ENCODE measurements around the gene PHACTR1.

The PHACTR1 gene

DNA sequence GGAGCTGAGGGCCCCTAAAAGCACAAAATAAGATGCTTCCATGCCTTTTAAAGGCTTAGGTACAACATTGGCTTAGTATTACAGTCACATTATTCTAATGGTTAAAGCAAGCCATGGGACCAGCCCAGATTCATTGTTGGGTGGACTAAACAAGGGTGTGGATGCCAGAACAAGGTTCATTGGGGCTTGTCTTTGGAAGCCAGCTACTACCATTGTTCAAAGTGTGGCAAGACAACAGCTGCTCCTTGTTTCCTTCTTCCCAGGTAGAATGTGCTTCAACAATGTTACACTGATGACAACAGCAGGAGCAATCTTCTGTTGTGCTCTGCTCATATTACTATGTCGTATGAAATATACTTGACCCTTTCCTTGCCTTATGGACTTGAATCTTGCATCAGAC is 350.3 kb downstream of the PHACTR1 start:
- DNase-seq (ENCODE audit: low read depth in 1 of 2, low spot score in 1 of 2) = no peak

DNA sequence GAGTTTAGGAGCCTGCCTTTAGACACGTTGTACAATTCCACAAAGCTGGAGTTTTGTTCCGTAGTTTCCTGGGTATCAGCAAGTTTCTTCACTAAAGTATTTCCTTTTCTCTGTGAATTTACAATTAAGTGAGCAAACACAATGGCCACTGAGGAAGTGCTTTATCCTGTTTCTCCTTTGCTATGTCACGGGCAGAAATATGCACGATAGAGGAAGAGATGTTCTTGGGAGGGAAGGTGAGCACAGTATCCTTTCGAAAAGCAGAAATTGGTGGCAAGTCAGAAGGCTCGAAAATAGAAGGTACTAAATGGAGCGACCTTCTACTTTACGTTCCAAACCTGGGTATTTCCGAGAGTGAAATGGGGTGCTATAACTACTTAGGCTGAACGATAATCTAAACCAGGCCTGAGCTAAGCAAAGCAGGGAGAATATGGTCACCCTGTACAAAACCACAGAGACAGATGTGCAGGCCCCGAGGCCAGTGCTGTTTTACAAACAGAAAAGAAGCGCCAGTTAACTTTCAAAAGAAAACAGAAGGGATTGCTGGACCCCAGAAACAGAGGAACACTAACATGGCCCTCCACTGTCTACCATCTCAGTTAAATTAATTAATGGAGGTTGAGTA is 352.1 kb downstream of the PHACTR1 start:
- no peak for DNase-seq (ENCODE audit: low read depth in 1 of 2, low spot score in 1 of 2)

GRCh38 chr6:13071550-13072345 is 355.2 kb downstream of the PHACTR1 start:
- no peak for DNase-seq (ENCODE audit: low read depth in 1 of 2, low spot score in 1 of 2)

GRCh38 chr6:13072686-13073347 is 356.2 kb downstream of the PHACTR1 start:
- DNase-seq (ENCODE audit: low read depth in 1 of 2, low spot score in 1 of 2) = no peak

GRCh38 chr6:13074415-13075140 is 358.0 kb downstream of the PHACTR1 start:
- no peak for DNase-seq (ENCODE audit: low read depth in 1 of 2, low spot score in 1 of 2)

DNA sequence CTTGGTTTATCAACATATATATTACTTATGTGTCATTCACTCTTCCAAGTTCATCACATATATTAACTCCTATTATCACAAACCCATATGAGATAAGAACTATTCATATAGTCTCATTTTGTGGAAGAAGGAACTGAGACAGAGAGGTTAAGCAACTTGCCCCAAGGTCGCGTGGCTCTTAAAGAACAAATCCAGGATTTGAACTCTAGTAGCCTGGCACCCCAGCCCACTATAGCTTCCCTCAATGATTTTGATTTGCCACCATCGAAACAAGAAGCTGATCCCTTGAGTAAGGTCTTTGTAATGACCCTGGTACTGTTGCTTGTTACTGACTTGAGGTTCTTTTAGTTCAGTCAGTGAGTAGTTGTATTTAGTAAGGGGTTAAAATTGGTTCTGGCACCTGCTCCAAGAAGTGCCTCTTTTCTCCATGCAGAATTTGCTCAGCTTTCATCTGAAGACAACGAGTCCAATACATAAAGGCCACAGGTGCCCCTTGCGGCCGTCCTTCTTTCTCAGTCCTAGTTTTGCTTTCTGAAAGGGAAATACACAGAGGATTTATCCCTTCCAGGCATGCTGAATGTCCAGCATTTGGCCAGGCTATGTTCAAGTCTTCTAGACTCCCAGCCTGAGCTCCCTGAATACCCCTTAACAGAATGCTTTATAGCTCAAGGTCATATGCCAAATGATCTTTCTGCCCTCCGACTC is 358.7 kb downstream of the PHACTR1 start:
- no peak for DNase-seq (ENCODE audit: low read depth in 1 of 2, low spot score in 1 of 2)

- no peak for DNase-seq (ENCODE audit: low read depth in 1 of 2, low spot score in 1 of 2)
These were observed 360.0 kb downstream of the PHACTR1 start for GRCh38 chr6:13076575-13076974.

DNA sequence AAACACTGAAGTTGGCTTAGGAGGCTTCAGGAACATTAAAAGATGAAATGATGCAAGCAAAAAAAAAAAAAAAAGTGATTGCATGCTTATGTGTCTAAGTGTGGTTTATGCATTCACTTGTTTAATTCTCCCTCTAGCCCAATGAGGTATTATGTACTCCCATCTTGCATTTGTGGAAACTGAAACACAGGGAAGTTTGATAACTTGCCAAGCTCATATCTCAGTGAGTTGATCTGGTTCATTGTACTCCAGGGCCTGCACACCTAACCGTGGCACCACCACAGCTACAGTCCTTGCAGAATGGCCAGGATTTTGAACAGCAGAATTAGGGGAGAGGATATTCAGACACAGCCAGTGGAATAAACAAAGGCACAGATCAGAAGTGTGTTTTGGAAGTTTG is 360.6 kb downstream of the PHACTR1 start:
- no peak for DNase-seq (ENCODE audit: low read depth in 1 of 2, low spot score in 1 of 2)

- no peak for DNase-seq (ENCODE audit: low read depth in 1 of 2, low spot score in 1 of 2)
These were observed 362.6 kb downstream of the PHACTR1 start for GRCh38 chr6:13079096-13079723.

- no peak for DNase-seq (ENCODE audit: low read depth in 1 of 2, low spot score in 1 of 2)
These were observed 364.1 kb downstream of the PHACTR1 start for GRCh38 chr6:13080462-13081188.

GRCh38 chr6:13081189-13081563 is 364.6 kb downstream of the PHACTR1 start:
- DNase-seq (ENCODE audit: low read depth in 1 of 2, low spot score in 1 of 2) = no peak

- DNase-seq (ENCODE audit: low read depth in 1 of 2, low spot score in 1 of 2) = no peak
These were observed 372.9 kb downstream of the PHACTR1 start for GRCh38 chr6:13089296-13089994.

GRCh38 chr6:13091192-13091591 is 374.6 kb downstream of the PHACTR1 start:
- no peak for DNase-seq (ENCODE audit: low read depth in 1 of 2, low spot score in 1 of 2)

DNA sequence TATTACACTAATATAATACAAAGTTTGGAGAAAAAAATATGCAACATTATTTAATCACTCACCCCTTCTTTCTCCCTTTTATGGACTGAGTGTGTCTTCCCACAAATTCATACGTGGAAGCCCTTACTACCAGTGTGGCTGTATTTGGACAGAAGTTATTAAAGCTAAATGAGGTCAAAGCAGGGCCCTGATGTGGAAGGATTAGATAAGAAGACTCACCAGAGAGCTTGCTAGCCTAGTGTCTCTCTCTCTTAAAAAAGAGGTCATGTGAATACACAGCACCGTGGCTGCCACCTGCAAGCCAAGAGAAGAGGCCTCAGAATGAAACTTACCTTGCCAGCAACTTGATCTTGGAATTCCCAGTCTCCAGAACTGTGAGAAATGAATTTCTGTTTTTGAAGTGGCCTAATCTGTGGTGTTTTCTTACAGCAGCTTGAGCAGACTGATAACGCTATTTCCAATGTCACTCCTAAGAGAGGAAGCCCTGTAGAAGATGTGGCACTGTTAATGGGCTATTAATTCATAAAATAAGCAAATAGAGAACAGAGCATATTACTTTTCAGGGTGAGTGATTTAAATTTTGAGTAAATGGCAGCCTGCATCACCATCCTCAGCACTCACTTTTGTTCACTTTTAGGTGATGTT is 378.3 kb downstream of the PHACTR1 start:
- DNase-seq (ENCODE audit: low read depth in 1 of 2, low spot score in 1 of 2) = no peak

DNA sequence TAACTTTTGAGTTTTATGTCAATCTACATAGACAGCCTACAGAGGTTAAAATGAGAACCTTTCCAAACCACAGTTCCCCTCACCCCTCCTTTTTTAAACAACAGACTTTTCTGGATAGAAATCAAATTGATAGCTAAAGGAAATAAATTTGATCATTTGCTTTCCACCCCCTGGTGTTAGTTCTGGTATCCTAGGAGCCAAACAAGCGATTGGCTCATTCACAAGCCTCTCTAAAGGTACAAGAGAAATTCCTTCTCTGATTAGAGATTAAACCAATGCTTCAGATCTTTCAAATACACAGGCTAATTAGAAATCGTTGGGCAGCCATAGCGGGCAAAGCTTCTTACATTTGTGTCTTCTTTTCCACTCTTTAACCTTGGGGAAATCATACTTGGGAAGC is 379.5 kb downstream of the PHACTR1 start:
- no peak for DNase-seq (ENCODE audit: low read depth in 1 of 2, low spot score in 1 of 2)

DNA sequence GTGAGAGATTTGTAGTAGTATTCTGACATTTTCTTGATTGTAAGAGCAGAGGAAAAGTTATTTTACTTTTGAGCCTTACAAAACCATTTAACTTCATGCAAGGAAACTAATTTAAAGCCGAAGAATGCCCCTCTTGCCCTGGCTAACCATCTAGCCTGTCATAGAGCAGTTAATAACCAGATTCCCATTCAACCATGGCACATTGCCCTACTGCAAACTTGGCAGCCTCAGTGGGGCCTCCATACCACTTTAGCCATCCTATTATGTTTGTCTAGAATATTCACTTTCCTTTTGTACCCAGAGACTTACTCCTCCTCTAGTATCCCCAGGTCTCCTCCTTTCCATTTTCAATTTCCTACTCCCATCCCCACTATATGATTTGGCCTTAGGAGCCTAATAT is 380.9 kb downstream of the PHACTR1 start:
- DNase-seq (ENCODE audit: low read depth in 1 of 2, low spot score in 1 of 2) = no peak

- no peak for DNase-seq (ENCODE audit: low read depth in 1 of 2, low spot score in 1 of 2)
These were observed 381.4 kb downstream of the PHACTR1 start for GRCh38 chr6:13098006-13098405.

DNA sequence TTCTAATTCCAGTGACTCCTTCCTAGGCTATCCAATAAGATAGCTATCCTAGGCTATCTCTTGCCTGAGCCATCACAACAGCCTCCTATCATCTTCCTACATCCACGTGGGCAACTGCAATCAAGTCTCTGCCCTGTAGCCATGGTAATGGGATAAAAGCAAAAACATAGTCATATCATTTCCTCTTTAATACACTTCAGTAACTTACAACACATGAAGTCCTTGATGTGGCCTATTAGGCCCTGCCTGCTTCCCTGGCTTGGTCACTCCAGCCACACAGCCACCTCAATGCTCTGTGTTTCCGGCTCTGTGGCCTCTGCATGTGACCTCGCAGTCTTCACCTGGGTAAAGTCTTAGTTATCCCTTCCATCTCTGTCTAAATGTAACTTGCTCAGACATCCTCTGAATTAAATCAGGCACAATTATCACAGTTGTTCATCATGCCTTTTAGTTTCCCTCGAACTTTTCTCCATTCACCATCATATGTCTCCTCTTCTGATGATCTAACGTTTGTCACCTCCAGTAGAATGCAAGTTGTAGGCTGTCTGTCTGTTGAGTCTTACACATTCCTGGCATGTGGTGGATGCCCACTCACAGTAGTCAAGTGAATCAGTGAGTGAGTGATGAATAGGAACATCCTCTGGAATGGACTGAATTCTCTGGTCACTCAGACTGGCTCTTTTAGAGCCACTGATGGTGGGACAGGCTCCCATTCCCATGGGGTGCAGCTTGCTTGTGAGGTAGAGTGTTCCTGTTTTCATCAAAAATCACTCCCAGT is 382.4 kb downstream of the PHACTR1 start:
- DNase-seq (ENCODE audit: low read depth in 1 of 2, low spot score in 1 of 2) = no peak

Measured in activated T-helper 1 cell treated with anti-CD3 and anti-CD28 coated beads, Interleukin-2, amount 50 U/mL, for 16 hours (primary cell).